DMS114 treated with DMSO at 0.1 percent for 48 hours (cell line): ENCODE measurements around the gene SPDYE17.
"Not testable (repeated sequence)": the region's sequence is repeated elsewhere in the genome, so short reads cannot be mapped to it uniquely, and the experiment has no call there.

Experiments
- DNase-seq: peaks from one replicate; lab custom pipeline; 2025; ENCODE audit not compliant: unreplicated experiment; lab: John Stamatoyannopoulos, UW

SPDYE17 gene

GRCh38 chr7:76999474-77000107 lies 32.6 kb downstream of the SPDYE17 start:
- not testable (repeated sequence) for DNase-seq

GRCh38 chr7:76998764-76999450 lies 33.3 kb downstream of the SPDYE17 start:
- not testable (repeated sequence) for DNase-seq

GRCh38 chr7:76998285-76998589 lies 33.9 kb downstream of the SPDYE17 start:
- DNase-seq, result no peak

DNA sequence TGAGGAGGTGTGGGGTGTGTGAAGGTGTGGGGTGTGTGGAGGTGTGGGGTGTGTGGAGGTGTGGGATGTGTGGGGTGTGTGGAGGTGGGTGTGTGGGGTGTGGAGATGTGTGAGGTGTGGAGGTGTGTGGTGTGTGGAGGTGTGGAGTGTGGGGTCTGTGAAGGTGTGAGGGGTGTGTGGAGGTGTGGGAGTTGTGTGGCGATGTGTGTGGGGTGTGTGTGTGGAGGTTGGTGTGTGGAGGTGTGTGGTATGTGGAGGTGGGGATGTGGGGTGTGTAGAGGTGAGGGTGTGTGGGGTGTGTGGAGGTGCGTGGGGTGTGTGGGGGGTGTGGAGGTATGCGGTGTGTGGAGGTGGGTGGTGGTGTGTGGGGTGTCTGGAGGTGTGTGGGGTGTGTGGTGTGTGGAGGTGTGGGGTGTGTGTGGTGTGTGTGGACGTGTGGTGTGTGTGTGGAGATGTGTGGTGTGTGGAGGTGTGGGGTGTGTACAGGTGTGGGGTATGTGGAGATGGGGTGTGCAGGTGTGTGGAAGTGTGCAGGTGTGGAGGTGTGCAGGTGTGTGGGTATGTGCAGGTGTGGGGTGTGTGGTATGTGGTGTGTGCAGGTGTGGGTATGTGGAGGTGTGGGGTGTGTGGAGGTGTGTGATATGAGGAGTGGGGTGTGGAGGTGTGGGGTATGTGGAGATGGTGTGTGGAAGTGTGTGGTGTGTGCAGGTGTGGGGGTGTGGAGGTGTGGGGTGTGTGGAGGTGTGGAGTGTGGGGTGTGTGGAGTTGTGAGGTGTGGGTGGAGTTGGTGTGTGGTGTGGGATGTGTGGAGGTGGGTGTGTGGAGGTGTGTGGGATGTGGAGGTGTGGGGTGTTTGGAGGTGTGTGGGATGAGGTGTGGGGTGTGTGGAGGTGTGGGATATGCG lies 34.5 kb downstream of the SPDYE17 start:
- DNase-seq, result no peak

DNA sequence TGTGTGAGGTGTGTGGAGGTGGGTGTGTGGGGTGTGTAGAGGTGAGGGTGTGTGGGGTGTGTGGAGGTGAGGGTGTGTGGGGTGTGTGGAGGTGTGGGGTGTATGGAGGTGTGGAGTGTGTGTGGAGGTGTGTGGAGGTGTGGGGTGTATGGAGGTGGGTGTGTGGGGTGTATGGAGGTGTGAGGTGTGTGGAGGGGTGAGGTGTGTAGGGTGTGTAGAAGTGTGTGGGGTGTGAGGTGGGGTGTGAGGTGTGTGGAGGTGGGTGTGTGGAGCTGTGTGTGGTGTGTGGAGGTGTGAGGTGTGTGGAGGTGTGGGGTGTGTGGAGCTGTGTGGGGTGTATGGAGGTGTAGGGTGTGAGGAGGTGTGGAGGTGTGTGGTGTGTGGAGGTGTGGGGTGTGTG lies 35.2 kb downstream of the SPDYE17 start:
- not testable (repeated sequence) for DNase-seq

GRCh38 chr7:76994286-76994685 lies 37.9 kb downstream of the SPDYE17 start:
- DNase-seq, result not testable (repeated sequence)

DNA sequence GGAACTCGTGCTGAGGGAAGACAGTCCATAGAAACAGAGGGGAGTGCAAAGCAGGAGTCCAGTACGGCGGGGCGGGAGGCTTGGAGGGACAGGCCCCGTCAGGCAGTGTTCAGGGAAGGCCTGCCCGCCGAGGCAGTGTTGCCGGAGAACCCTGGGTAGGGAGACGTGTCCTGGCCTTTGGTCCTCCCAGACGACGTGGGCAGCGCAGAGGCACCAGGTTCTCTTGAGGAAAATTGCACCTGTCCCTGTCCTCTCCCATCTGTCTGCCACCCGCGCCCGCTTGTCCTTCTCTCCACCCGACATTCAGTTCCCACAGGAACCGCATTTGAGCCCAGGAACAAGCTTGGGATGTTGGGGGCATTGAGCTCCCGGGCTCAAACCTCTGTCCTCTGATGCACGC lies 38.3 kb downstream of the SPDYE17 start:
- DNase-seq, result not testable (repeated sequence)

DNA sequence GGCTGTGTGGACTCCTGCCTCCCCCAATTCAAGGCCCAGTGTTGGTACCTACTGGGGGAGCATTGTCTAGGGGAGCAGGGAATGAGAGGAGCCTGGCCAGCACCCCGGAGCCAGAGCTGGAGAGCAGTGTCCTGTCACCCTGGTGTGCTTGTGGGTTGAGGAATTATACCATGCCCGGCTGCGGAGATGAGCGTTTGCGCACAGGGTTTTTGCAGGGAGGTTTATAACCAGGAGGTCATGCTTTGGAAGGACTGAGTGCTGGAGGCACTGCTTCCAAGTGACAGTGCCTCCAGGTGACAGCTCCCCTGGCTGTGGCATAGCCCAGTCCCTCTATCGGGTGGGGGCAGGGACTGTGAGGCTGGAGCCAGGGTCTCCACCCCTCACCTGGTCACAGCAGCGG lies 39.3 kb downstream of the SPDYE17 start:
- not testable (repeated sequence) for DNase-seq

DNA sequence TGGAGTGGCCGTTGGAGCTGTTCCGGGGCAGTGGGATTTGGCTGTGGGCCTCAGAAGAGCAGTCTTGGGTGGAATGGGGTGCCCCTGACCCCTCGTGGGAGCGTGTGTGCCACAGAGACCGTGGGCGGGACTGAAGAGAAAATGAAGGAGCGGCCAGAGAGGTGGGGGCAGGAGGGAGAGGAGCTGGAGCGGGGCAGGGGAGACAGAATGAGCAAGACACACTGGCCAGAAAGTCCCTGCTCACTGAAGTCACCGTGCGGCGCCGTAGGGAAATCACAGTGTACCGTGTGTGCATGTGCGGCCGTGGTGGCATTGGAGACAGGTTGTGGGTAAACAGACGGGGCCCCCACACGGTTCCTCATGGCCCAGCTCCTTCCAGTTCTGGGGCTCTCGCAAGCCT lies 40.0 kb downstream of the SPDYE17 start:
- DNase-seq, result not testable (repeated sequence)

- not testable (repeated sequence) for DNase-seq
Observed at GRCh38 chr7:76990202-76990601, 42.0 kb downstream of the SPDYE17 start.

- not testable (repeated sequence) for DNase-seq
Observed at GRCh38 chr7:76985924-76986717, 46.0 kb downstream of the SPDYE17 start.

GRCh38 chr7:76984784-76985136 lies 47.4 kb downstream of the SPDYE17 start:
- DNase-seq, result not testable (repeated sequence)

GRCh38 chr7:76983937-76984783 lies 48.0 kb downstream of the SPDYE17 start:
- DNase-seq, result not testable (repeated sequence)

GRCh38 chr7:76983333-76983732 lies 48.8 kb downstream of the SPDYE17 start:
- DNase-seq, result not testable (repeated sequence)

DNA sequence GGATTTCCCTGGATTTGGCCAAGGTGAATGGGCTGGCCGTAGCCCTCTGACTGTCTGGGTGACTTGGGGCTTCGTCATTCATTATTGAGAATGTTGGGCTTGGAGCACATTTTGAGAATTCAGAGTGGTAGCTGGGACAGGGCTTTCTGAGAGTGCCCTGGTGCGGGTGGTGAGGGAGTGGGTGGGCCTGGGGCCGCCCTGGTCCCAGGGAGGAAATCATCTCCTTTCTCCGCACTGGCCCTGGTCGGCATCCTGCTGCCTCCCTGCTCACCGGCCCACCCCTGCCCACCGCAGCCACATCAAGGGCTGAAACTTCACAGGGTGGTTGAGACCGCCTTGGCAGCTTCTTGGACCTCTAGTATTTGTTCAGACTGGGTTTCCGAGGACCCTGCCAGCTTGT lies 49.7 kb downstream of the SPDYE17 start:
- DNase-seq, result not testable (repeated sequence)

GRCh38 chr7:76981187-76981970 lies 50.8 kb downstream of the SPDYE17 start:
- DNase-seq, result not testable (repeated sequence)

- DNase-seq, result not testable (repeated sequence)
Observed at GRCh38 chr7:76980576-76980975, 51.6 kb downstream of the SPDYE17 start.

DNA sequence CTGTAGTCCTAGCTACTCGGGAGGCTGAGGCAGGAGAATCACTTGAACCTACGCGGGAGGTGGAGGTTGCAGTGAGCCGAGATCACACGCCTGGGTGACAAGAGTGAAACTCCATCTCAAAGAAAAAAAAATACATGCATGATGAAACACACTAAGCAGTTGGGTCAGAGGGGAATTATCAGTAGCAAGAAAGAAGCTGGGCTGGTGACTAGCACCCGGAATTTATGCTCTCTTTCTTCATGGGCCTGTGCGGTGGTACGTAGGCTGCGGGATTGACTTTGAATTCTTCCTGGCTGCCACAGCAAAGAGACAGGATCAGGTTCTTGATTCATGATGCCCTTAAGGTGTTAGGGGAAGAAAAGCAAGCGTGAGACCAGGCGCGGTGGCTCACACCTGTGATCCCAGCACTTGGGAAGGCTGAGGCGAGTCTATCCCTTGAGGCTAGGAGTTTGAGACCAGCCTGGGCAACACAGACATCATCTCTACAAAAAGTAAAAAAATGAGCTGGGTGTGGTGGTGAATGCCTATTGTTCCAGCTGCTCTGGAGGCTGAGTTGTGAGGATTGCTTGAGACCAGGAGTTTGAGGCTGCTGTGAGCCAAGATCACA lies 54.3 kb downstream of the SPDYE17 start:
- DNase-seq, result not testable (repeated sequence)
